Stimulated activated naive CD4-positive, alpha-beta T cell treated with Interleukin-2 at 50 U/mL for 16 hours (primary cell): ENCODE data around the gene KNL1.
"Not testable (repeated sequence)": the region's sequence is repeated elsewhere in the genome, so short reads cannot be mapped to it uniquely, and the experiment has no call there.

Experiments
- DNase-seq: peaks from one replicate; lab custom pipeline; 2025; lab: John Stamatoyannopoulos, UW

KNL1 gene

DNA sequence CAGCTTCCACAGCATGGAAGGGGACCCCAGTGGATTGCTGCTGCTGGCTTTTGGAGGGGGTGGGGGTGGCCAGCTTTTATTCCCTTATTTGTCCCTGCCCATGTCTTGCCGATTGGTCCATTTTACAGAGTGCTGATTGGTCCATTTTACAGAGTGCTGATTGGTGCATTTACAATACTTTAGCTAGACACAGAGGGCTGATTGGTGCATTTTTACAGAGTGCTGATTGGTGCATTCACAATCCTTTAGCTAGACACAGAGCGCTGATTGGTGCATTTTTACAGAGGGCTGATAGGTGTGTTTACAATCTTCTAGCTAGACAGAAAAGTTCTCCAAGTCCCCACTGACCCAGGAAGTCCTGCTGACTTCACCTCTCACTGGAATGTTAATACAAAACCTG, 12.3 kb upstream of the KNL1 start:
- not testable (repeated sequence) for DNase-seq

DNA sequence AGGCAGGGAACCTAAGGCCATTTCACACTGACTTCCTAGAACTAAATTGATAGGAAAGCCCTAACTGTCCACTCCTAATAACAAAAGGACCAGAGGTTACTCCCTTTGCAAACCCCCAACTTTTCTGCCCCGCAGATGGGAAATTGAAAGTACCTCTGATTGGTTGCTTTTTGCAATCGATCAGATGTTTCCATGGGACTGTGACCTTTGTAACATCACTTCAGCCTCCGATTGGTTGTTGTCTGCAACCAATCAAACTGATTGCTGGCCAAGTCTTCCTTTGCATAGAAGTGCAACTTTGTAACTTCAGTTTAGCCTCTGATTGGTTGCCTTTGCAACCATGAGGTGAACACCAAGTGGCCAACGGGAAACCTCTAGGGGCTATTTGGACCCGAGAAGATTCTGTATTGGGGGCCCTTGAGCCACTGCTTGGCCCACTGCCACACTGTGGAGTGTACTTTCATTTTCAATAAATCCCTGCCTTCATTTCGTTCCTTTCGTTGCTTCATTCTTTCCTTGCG, 11.3 kb upstream of the KNL1 start:
- DNase-seq, result no peak

DNA sequence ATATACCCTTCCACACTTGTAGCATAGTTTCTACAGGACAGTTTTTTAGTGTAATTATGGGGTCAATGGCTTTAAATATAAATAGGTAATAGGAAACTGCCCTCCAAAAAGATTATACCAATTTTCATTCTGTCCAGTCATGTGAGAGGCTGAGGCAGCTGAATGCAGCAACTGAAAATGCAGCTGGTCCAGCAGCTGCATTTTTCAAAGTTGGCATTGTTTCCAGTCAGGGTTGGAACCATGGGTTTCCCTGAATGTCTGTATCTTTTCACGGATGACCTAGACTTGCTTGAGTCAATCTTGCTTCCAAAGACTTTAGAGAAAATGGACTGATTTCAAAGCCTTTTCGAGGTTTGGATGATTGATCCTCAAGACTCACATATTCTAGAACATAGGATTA, 9.9 kb upstream of the KNL1 start:
- DNase-seq, result no peak

DNA sequence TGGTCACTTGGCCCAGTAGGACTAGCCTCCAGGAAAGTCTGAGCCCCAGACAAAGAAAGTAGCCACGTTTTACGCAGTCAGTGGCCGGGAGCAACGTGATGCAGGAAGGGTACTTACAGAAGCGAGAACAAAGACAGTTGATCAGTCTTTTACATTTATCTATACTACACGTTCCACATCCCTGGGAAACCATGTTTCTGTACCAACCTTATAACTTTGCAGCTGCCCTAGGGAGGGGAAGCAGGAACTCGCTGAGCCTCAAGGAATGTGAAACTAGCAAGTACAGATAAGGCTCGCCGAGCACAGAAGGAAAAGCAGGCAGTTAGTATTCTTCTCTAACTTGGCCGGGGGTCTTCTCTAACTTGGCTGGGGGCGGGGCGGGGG, 3.4 kb upstream of the KNL1 start:
- DNase-seq, result no peak

DNA sequence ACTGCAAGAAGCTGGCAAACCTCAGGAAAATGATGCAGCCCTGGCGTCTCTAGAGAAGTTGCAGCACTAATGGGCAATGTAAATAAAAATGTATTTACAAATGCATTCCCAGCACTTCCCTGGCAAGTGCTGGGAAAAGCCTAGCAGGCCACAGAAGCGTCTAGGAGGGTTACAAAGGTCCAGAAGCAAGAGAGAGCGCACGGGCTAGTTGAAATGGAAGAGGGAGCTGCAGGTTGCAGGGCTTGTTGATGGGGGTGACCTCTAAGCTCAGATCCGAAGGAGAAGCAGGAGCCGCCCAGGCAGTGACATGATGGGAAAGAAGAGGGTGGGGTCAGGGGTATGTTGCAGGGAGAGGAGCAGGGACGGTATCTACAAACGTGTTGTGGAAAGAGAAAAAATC, 2.7 kb upstream of the KNL1 start:
- no peak for DNase-seq

DNA sequence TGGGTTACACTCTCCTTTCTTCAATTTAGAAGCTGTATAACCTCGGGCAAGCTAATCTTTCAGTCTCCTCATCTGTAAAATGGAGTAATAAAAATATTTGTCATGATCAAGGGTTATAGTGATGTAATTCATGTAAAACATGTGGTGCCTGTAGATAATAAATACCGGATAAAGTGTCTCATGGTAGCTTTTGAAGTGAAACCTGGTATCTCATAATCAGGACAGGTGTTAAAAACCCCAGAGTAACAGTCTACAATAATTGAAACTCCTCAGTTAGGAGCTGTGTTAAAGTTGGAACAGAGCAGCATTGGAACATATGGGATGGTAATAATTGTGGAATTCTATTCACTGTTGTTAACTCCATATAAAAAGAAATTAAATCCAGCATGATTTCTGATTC, 884 bp upstream of the KNL1 start:
- no peak for DNase-seq

DNA sequence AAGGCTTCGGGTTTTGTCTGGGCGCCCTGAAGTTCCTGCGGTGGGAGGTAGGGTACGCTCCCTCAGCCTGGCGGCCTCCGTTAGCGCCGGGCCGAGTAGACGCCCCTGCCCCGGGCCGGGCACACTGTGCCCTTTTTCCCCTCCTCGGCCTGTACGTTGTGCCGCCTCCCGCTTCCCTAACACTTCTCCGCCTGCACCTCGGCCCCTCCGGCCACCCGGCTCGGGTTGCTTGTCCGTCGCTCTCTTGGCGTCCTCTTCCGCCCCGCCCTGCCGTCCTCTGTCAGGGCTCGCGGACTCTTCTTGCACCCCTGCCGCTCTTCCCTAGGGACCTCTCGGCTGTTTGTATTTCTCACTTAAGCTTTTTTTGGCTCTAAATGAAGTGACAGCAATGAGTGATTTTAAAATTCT, 384 bp downstream of the KNL1 start:
- no peak for DNase-seq

DNA sequence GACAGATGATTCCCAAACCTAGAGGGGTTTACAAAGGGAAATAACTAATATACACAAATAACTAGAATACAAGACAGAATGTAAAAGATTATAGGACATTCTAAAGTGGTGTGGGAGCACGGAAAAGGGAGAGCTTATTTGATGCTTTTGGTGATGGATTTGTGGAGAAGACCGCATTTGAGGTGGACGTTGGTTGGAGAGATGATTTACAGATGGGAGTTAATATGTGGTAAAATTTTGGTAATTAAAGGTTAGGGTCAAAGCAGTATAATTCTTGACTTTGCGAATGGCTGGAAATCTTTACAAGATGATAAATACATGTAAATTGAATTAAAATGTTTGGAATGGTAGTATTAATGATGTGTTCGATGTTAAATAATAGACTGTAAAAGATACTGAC, 1.2 kb downstream of the KNL1 start:
- no peak for DNase-seq

DNA sequence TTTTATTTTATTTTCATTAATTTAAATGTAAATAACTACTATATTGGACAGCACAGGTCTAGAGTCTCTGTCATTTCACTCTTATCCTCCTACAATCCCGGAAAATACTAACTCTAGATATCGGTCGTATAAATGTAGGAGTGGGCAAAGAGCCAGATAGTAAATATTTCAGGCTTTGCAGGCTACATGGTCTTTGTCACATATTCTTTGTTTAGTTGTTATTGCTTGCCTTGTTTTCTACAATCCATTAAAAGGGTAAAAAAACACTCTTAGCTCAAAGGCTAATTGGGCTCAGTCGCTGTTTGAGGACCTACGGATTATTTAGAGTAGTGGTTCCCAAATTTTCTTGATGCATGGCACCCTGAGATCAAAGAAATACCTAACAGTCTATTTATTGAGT, 1.7 kb downstream of the KNL1 start:
- DNase-seq, result no peak

DNA sequence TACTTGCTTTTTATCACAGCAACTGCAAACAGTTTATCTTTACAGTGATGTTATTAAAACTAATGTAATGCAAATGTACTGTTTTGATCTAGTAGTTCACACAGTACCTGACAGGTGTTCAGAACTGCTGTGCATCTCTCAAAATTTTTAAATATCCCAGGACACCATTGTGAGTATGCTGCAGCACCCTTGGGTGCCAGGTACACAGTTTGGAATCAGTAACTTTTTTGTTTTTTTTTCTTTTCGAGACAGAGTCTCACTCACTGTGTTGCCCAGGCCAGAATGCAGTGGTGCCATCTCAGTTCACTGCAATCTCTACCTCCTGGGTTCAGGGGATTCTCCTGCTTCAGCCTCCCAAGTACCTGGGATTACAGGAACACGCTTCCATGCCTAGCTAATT, 3.0 kb downstream of the KNL1 start:
- DNase-seq, result no peak

DNA sequence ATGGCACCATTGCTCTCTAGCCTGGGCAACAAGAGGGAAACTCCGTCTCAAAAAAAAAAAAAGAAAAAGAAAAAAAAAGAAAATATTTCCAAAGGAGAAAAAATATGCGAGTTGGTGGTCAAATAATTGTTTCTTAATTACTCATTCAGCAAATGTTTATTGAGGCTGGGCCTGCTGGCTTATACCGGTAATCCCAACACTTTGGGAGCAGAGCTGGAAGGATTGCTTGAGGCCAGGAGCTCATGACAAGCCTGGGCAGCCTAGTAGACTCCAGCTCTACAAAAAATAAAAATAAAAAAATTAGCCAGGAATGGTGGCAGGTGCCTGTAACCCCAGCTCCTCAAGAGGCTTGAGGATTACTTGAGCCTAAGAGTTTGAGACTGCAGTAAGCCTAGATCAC, 4.1 kb downstream of the KNL1 start:
- DNase-seq, result no peak

DNA sequence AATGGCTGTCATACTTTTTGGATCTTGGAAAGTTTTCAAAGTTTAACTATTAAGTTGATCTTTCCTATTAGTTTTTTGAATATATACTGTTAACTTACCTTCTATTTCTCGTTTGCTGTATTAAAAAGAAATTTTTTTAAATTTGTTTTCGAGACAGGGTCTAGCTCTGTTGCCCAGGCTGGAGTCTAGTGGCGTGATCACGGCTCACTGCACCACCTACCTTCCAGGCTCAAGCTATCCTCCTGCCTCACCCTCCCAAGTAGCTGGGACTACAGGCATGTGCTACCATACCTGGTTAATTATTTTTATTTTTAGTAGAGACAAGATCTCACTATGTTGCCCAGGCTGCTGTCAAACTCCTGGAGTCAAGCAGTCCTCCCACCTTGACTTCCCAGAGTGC, 4.6 kb downstream of the KNL1 start:
- DNase-seq, result no peak

DNA sequence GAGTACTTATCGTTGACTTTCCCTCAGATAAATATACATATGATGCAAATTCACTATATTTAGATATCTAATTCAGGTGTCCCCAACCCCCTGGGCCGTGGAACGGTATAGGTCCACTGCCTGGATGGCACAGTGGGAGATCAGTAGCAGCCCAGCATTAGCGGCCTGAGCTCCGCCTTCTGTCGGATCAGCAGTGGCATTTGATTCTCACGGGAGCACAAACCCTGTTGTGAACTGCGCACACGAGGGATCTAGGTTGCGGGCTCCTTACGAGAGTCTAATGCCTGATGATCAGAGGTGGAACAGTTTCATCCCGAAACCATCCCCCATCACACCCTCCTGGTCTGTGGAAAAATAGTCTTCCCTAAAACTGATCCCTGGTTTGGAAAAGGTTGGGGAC, 6.9 kb downstream of the KNL1 start:
- DNase-seq, result no peak

DNA sequence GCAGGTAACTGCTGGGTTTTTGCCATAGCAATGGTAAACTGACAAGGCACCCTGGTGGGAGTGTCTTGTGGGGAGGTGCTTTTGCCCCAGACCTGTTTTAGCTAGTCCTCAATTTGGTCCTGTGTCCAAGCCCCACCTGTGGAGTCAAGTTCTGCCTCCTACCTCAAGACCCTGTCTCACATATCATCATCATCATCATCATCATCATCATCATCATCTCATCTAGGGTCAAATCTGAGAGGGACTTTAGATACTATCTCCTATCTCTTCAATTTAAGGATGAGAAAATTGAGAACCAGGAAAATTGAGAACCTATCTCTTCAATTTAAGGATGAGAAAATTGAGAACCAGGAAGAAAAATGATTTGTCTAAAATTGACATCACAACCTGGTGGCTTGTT, 9.9 kb downstream of the KNL1 start:
- DNase-seq, result no peak

DNA sequence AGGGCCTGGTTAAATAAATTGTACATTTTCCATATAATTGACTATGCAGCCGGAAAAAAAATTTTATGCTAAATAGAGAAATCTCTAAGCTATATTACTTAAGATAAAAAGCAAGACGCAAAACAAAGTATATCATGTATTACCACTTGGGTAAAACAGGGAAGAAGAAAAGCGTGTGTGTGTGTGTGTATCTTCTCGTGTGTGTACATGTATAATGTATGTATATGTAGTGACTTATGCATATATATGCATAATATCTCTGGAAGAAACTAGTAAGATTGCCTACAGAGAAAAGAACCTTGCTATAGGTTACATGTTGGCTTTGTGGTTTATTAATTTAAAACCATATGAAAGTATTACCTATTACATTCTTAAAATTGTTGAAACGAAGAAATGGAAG, 19.0 kb downstream of the KNL1 start:
- no peak for DNase-seq

DNA sequence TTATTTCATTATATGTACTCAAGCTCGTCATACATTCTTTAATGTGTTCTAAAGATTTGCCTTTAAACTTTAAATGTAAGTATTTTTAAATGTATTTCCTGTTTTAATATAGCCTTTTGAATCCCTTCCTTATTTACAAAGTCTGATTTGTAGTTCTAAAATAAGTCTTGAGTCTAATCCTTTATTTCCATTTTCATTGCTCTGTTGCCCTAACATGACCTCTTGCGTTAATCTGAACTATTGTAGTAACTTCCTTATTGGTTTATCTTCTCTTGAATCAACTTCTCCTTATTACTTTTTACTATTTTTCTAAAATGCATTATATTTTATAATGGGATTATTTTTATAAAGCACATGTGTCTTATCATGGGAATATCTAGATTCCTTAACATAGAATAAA, 24.0 kb downstream of the KNL1 start:
- no peak for DNase-seq

DNA sequence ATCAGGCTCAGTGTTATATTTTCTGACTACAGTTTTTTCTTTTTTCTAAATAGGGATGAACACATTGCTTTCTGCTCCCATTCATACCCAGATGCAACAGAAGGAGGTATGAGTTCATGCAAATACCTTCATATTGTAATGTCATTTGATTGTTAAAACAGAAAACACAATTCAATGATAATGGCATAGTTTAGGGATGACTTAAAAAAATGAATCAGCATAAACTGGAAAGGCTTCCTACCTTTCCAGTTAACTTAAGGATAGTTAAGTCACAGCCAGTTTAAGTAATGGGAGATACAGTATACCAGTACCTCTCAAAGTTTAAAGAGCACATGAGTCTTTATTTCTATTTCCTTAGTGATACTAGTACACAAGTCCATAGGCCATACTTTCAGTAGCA, 24.9 kb downstream of the KNL1 start:
- no peak for DNase-seq

DNA sequence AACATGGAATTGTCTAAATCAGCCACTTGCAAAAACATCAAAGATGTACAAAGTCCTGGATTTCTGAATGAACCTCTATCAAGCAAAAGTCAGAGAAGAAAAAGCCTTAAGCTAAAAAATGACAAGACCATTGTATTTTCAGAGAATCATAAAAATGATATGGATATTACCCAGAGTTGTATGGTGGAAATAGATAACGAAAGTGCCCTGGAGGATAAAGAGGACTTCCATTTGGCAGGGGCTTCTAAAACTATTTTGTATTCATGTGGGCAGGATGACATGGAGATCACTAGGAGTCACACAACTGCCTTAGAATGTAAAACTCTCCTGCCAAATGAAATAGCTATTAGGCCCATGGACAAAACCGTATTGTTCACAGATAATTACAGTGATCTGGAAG, 29.3 kb downstream of the KNL1 start:
- DNase-seq, result no peak

DNA sequence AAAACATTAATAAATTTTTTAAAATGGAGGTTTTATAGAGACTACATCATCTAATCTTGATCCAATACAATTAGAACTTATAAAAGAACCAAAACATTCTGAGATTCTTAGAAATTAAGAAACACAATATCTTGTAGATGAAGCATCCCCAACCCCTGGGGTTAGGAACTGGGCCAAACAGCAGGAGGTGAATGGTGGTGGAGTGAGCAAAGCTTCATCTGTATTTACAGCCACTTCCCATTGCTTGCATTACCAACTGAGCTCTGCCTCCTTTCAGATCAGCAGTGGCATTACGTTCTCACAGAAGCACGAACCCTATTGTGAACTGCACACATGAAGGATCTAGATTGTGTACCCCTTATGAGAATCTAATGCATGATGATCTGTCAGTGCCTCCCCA, 36.3 kb downstream of the KNL1 start:
- DNase-seq, result no peak

DNA sequence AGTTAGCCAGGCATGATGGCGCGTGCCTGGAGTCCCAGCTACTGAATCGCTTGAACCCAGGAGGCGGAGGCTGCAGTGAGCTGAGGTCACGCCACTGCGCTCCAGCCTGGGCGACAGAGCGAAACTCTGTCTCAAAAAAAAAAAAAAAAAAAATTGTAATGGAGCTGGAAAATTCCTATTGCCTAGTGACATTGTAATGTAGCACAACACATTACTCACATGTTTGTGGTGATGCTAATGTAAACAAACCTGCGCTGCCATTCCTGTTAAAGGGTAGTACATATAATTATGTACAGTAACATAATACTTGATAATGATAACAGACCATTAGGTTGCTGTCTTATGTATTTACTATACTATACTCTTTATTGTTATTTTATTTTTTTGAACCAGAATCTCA, 39.1 kb downstream of the KNL1 start:
- no peak for DNase-seq

DNA sequence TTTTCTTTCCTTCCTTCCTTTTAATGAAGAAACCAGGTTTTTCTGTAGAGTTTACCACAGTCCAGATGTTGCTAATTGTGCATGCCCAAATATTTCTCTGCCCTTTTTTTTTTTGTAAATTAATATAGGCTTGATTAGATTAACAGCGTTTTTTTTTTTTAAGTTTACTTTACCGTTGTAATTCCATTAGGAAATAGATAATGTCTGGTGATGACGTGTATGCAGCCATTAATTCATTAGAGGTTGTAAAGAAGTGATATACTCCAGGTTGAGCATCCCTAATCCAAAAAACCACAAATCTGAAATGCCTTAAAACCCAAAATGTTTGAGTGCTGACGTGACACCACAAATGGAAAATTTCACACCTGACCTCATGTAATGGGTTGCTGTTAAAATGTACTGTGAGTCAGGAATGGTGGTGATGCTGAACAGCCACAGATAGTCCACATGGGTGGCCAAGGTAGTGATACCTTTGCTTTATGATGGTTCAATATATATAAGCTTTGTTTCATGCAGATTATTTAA, 43.2 kb downstream of the KNL1 start:
- no peak for DNase-seq

DNA sequence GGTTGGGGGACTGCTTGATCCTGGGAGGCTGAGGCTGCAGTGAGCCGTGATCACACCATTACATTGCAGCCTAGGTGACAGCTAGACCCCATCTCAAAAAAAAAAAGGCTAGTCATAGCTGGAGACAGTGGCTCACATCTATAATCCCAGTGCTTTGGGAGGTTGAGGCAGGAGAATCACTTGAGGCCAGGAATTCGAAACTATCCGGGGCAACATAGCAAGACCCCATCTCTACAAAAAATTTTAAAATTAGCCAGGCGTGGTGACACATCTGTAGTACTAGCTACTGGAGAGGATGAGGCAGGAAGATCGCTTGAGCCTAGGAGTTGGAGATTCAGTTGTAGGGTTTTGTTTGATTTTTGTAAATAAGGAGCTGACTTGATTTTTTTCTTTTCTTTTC, 45.6 kb downstream of the KNL1 start:
- DNase-seq, result no peak

DNA sequence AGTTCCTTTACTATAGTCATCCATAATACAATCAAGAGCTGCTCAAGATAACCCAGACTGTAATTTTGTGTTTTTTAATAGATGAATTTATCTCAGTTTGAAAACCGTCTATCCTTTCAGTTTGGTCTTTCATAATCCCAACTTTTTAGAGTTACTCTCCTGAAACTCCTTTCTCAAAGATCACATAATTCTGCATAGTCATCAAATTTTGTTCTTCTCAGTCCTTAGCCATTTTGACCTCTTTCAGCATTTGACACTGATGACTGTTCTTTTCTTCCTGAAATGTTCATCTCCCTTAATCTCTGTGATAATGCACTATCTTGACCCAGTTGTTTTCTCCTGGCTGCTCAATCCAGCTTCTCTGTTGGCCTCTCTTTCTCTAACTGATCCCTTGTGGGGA, 53.5 kb downstream of the KNL1 start:
- no peak for DNase-seq

DNA sequence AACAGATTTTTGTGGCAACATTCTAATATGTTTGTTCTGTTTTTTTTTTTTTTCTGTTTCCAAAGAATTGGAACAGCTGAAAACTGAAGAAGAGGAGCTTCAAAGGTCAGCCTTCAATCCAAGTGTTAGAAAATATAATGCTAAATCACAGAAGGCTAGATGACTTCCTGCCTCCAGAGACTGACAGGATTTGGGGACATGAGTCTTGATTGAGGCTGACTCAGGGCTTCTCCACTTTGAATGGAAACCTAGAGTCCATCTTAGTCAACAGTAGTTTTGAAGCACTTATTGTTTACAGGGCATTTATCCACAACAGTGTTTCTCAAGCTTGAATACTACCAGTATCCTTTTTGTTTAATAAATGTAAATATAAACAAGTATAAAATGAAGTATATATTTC, 56.4 kb downstream of the KNL1 start:
- no peak for DNase-seq

DNA sequence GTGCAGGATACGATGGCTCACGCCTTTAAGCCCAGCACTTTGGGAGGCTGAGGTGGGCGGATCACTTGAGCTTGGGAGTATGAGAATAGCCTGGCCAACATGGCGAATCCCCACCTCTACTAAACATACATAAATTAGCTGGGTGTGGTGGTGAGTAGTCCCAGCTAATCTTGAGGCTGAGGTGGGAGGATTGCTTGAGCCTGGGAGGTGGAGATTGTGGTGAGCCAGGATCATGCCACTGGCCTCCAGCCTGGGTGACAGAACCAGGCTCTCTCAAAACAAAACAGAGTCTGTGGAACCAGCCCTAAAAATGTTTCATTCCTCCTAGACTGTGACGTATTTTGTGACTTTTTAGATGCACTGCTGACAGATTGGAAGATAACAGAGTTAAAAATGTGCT, 66.6 kb downstream of the KNL1 start:
- DNase-seq, result no peak
